Smooth muscle cell (in vitro differentiated cells): ENCODE data around the gene TLR10. TPM values are rescaled to one million over a fixed set of nuclear protein-coding genes. Genes with fewer than 3 reads are reported as not detected.

ENCODE experiments used
- DNase-seq: peaks from one replicate; lab custom pipeline; 2025; ENCODE audit not compliant: unreplicated experiment; lab: John Stamatoyannopoulos, UW
- H2AFZ ChIP-seq: fragments of 200-600 bp; sonication (generic); 2 replicates; pipeline ENCODE4 v1.6.0; 2016; ENCODE audit warnings: antibody characterized with exemption, low read depth, mild to moderate bottlenecking
- H3F3A ChIP-seq: fragments of 200-600 bp; sonication (generic); 2 replicates; pipeline ENCODE4 v1.6.0; 2017; ENCODE audit warnings: antibody characterized with exemption, low read depth
- H3K27ac ChIP-seq: fragments of 200-600 bp; sonication (generic); 2 replicates; pipeline ENCODE4 v1.5.1; 2016; ENCODE audit warnings: low read depth, mild to moderate bottlenecking
- H3K27me3 ChIP-seq: fragments of 200-600 bp; sonication (generic); 2 replicates; pipeline ENCODE4 v1.6.1; 2016; ENCODE audit warnings: low read depth, mild to moderate bottlenecking
- H3K36me3 ChIP-seq: fragments of 200-600 bp; sonication (generic); 2 replicates; pipeline ENCODE4 v1.5.1; 2016; ENCODE audit warnings: low read depth
- H3K4me1 ChIP-seq: fragments of 200-600 bp; sonication (generic); 2 replicates; pipeline ENCODE4 v1.5.1; 2016; ENCODE audit warnings: low read depth
- H3K4me2 ChIP-seq: fragments of 200-600 bp; sonication (generic); 2 replicates; pipeline ENCODE4 v1.6.0; 2016; ENCODE audit warnings: mild to moderate bottlenecking
- H3K4me3 ChIP-seq: fragments of 200-600 bp; sonication (generic); 2 replicates; pipeline ENCODE4 v1.5.1; 2016; ENCODE audit warnings: mild to moderate bottlenecking
- H3K79me2 ChIP-seq: fragments of 200-600 bp; sonication (generic); 2 replicates; pipeline ENCODE4 v1.6.0; 2016; ENCODE audit warnings: low read depth, mild to moderate bottlenecking
- H3K9ac ChIP-seq: fragments of 200-600 bp; sonication (generic); 2 replicates; pipeline ENCODE4 v1.6.0; 2016; ENCODE audit warnings: low read depth
- H3K9me3 ChIP-seq: fragments of 200-600 bp; sonication (generic); replicated peaks from 2 replicates; pipeline ENCODE4 v1.5.1; 2016; ENCODE audit warnings: low read depth
- H4K20me1 ChIP-seq: fragments of 200-600 bp; sonication (generic); 2 replicates; pipeline ENCODE4 v1.6.0; 2016; ENCODE audit warnings: low read depth
- CTCF ChIP-seq: fragments of 200-600 bp; sonication (generic); IDR thresholded peaks from 2 replicates; pipeline ENCODE4 v1.5.1; 2017; ENCODE audit warnings: borderline replicate concordance, mild to moderate bottlenecking, antibody characterized with exemption; ENCODE audit not compliant: insufficient read depth, poor library complexity, severe bottlenecking
- WGBS: methylation state at CpG from one replicate; pipeline ENCODE4 v1.1.7; 2016; ENCODE audit warnings: low lambda C conversion rate; 5-methylcytosine and 5-hydroxymethylcytosine counted together
- polyA plus RNA-seq: library from polyadenylated mRNA; unstranded; fragments of >200 nt; fragmentation: Nextera tagmentation; extraction: Ambion mirVana; gene quantifications from 2 replicates; pipeline ENCODE4 v1.2.1, GENCODE V29; 2016
- total RNA-seq: library from RNA; depleted of rRNA; stranded (reverse); fragments of >200 nt; gene quantifications from 2 replicates; pipeline ENCODE4 v1.2.3, GENCODE V29; 2014

Gene TLR10
- total and polyA plus RNA-seq, 2 experiments from 2014 or later = not detected

- no peaks in the 10 kb centered on the region for H3F3A ChIP-seq
- no peak overlapping the region for H3K4me3 ChIP-seq
- H3K4me1 ChIP-seq = no peaks in the 10 kb centered on the region
- H3K36me3 ChIP-seq = no peaks in the 10 kb centered on the region
- no peaks in the 10 kb centered on the region for H4K20me1 ChIP-seq
- no peak for TF ChIP-seq CTCF
- H3K9me3 ChIP-seq = no peaks in the 10 kb centered on the region
- WGBS = 93% methylated on average over 4 of the region's 4 CpGs
- no peak overlapping the region for H3K9ac ChIP-seq
- H2AFZ ChIP-seq = no peak overlapping the region
- H3K79me2 ChIP-seq = no peaks in the 10 kb centered on the region
- H3K27me3 ChIP-seq = no peaks in the 10 kb centered on the region
- peak overlapping the region; percentile 42 for H3K4me2 ChIP-seq
- no peak for DNase-seq
- H3K27ac ChIP-seq = peak overlapping the region; percentile 83
Measured at GRCh38 chr4:38820329-38821061, 37.7 kb upstream of the TLR10 start.

GRCh38 chr4:38819569-38819968 is 36.8 kb upstream of the TLR10 start:
- H4K20me1 ChIP-seq = no peaks in the 10 kb centered on the region
- no peak overlapping the region for H3K4me3 ChIP-seq
- 6% methylated on average over 3 of the region's 3 CpGs for WGBS
- H3K36me3 ChIP-seq = no peaks in the 10 kb centered on the region
- H3K27ac ChIP-seq = peak overlapping the region; percentile 83
- peak overlapping the region; percentile 42 for H3K4me2 ChIP-seq
- H3K27me3 ChIP-seq = no peaks in the 10 kb centered on the region
- no peak overlapping the region for H3K9ac ChIP-seq
- H3K4me1 ChIP-seq = no peaks in the 10 kb centered on the region
- no peak for TF ChIP-seq CTCF
- no peaks in the 10 kb centered on the region for H3K9me3 ChIP-seq
- no peaks in the 10 kb centered on the region for H3F3A ChIP-seq
- no peaks in the 10 kb centered on the region for H3K79me2 ChIP-seq
- DNase-seq = no peak
- no peak overlapping the region for H2AFZ ChIP-seq

GRCh38 chr4:38818441-38818976 is 35.7 kb upstream of the TLR10 start:
- H3K79me2 ChIP-seq = no peaks in the 10 kb centered on the region
- H3K9me3 ChIP-seq = no peaks in the 10 kb centered on the region
- H3K27ac ChIP-seq = peak overlapping the region; percentile 83
- H2AFZ ChIP-seq = no peak overlapping the region
- H4K20me1 ChIP-seq = no peaks in the 10 kb centered on the region
- no peak overlapping the region for H3K4me3 ChIP-seq
- no peaks in the 10 kb centered on the region for H3K27me3 ChIP-seq
- no peak for TF ChIP-seq CTCF
- H3K9ac ChIP-seq = peak overlapping the region; percentile 5
- peak overlapping the region; percentile 42 for H3K4me2 ChIP-seq
- DNase-seq = no peak
- no peaks in the 10 kb centered on the region for H3K36me3 ChIP-seq
- H3K4me1 ChIP-seq = no peaks in the 10 kb centered on the region
- WGBS = 76% methylated on average over 5 of the region's 5 CpGs
- H3F3A ChIP-seq = no peaks in the 10 kb centered on the region
